DND-41 (cell line): Measurements from ENCODE around the gene INO80.

Experiments
- CTCF ChIP-seq: IDR thresholded peaks from 2 replicates; pipeline ENCODE4 v1.5.1; 2012; ENCODE audit warnings: borderline replicate concordance, low read length, moderate library complexity, mild to moderate bottlenecking; ENCODE audit not compliant: poor library complexity, severe bottlenecking; ENCODE audit errors: extremely low read depth
- EZH2 ChIP-seq: IDR thresholded peaks from 3 replicates; pipeline ENCODE4 v1.6.1; 2012; ENCODE audit warnings: borderline replicate concordance, low read depth, mild to moderate bottlenecking, moderate library complexity, low read length, inconsistent platforms; ENCODE audit not compliant: severe bottlenecking

GRCh38 chr15:40948706-40949473 is 167.2 kb downstream of the INO80 start:
- TF ChIP-seq EZH2 (no peak), CTCF (no peak)
